Liver (tissue), 9 donors: ENCODE measurements around the gene CYFIP2. TPM values are rescaled to one million over a fixed set of nuclear protein-coding genes. Genes with fewer than 3 reads are reported as not detected.

Experiments used
- DNase-seq: peaks from one replicate; pipeline ENCODE4 v3.0.0-alpha.2; 2017; ENCODE audit warnings: low spot score
- H3K27ac ChIP-seq, 2 donors: one replicate each; pipeline ENCODE4 v1.7.0; 2013; ENCODE audit warnings: inconsistent platforms in 2 of 2, low read length in 2 of 2, control low read depth in 1 of 2, low read depth in 1 of 2, mild to moderate bottlenecking in 1 of 2
- H3K27me3 ChIP-seq, 4 donors: one replicate each; pipeline versions ENCODE4 v1.6.1 to v1.7.0; 2013; ENCODE audit warnings: low read length in 3 of 4, inconsistent platforms in 1 of 4, mild to moderate bottlenecking in 1 of 4, moderate library complexity in 1 of 4; ENCODE audit not compliant: control insufficient read depth in 4 of 4, insufficient read depth in 4 of 4
- H3K36me3 ChIP-seq, 4 donors: one replicate each; pipeline versions ENCODE4 v1.6.1 to v1.7.0; 2013; ENCODE audit warnings: low read length in 3 of 4, mild to moderate bottlenecking in 3 of 4, low read depth in 1 of 4, moderate library complexity in 1 of 4; ENCODE audit not compliant: control insufficient read depth in 4 of 4, insufficient read depth in 3 of 4
- H3K4me1 ChIP-seq, 4 donors: one replicate each; pipeline versions ENCODE4 v1.6.1 to v1.7.0; 2013; ENCODE audit warnings: low read length in 3 of 4, mild to moderate bottlenecking in 3 of 4, moderate library complexity in 1 of 4; ENCODE audit not compliant: control insufficient read depth in 4 of 4, insufficient read depth in 4 of 4
- H3K4me3 ChIP-seq, 3 donors: one replicate each; pipeline versions ENCODE4 v1.6.1 to v1.7.0; 2013; ENCODE audit warnings: low read length in 3 of 3, control low read depth in 1 of 3, low read depth in 1 of 3, mild to moderate bottlenecking in 1 of 3
- H3K9ac ChIP-seq, 2 donors: one replicate each; pipeline ENCODE4 v1.7.0; 2013; ENCODE audit warnings: low read length in 2 of 2, mild to moderate bottlenecking in 2 of 2, moderate library complexity in 2 of 2, control low read depth in 1 of 2, low read depth in 1 of 2
- H3K9me3 ChIP-seq, 4 donors: one replicate each; pipeline versions ENCODE4 v1.6.1 to v1.7.0; 2013; ENCODE audit warnings: low read length in 3 of 4; ENCODE audit not compliant: control insufficient read depth in 4 of 4
- ATF3 ChIP-seq: IDR thresholded peaks from 2 replicates; pipeline ENCODE4 v1.6.1; 2016; ENCODE audit warnings: antibody characterized with exemption
- CTCF ChIP-seq: fragments of 150-350 bp; IDR thresholded peaks from 2 replicates; pipeline ENCODE4 v1.5.1; 2017; ENCODE audit warnings: improper control_type of control experiment, low read depth, low read length; ENCODE audit not compliant: missing input control
- EGR1 ChIP-seq, 2 donors: IDR thresholded peaks; 2 replicates each; pipeline ENCODE4 v1.6.1; 2016 to 2018; ENCODE audit warnings: antibody characterized with exemption in 2 of 2, low read depth in 2 of 2
- GABPA ChIP-seq, 2 donors: IDR thresholded peaks in 1 of 2; conservative IDR thresholded peaks in 1 of 2; 2 replicates each; pipeline ENCODE4 v1.6.1; 2016; ENCODE audit warnings: antibody characterized with exemption in 2 of 2, mild to moderate bottlenecking in 1 of 2, moderate library complexity in 1 of 2
- HNF4G ChIP-seq: IDR thresholded peaks from 2 replicates; pipeline ENCODE4 v1.6.1; 2016; ENCODE audit warnings: antibody characterized with exemption
- MAX ChIP-seq: IDR thresholded peaks from 2 replicates; pipeline ENCODE4 v1.6.1; 2016; ENCODE audit warnings: antibody characterized with exemption
- RAD21 ChIP-seq, 2 donors: IDR thresholded peaks; 2 replicates each; pipeline ENCODE4 v1.6.1; 2016; ENCODE audit warnings: antibody characterized with exemption in 2 of 2, mild to moderate bottlenecking in 2 of 2
- REST ChIP-seq: IDR thresholded peaks from 2 replicates; pipeline ENCODE4 v1.6.1; 2016; ENCODE audit warnings: antibody characterized with exemption, mild to moderate bottlenecking
- SP1 ChIP-seq: IDR thresholded peaks from 2 replicates; pipeline ENCODE4 v1.6.1; 2018; ENCODE audit warnings: antibody characterized with exemption, mild to moderate bottlenecking
- ZBTB33 ChIP-seq: IDR thresholded peaks from 2 replicates; pipeline ENCODE4 v1.6.1; 2016; ENCODE audit warnings: antibody characterized with exemption
- WGBS: extraction: QIAGEN DNeasy Blood & Tissue Kit; methylation state at CpG from one replicate; pipeline ENCODE4 v1.1.7; 2013; 5-methylcytosine and 5-hydroxymethylcytosine counted together
- polyA plus RNA-seq, 2 donors: library from polyadenylated mRNA; stranded (reverse) in 1 of 2; unstranded in 1 of 2; fragments of 200-250 nt in 1 of 2; fragments of >200 nt in 1 of 2; fragmentation: Nextera tagmentation in 1 of 2; extraction: Ambion mirVana in 1 of 2; gene quantifications; one replicate each; pipeline versions ENCODE4 v1.2.1 to v1.2.3, GENCODE V29; 2013 to 2015
- total RNA-seq, 2 donors: library from RNA; depleted of rRNA; stranded (reverse); fragments of >200 nt; gene quantifications; one replicate each; pipeline ENCODE4 v1.2.3, GENCODE V29; 2014
- donor health status: healthy.
- donor health status: healthy.
- donor health status: healthy.
- donor health status: healthy.
- donor health status: healthy.

Gene CYFIP2
- total and polyA plus RNA-seq, 4 donors = 12.6 to 38.9 (median 28.2) TPM

GRCh38 chr5:157306692-157307471 is 41.0 kb downstream of the CYFIP2 start:
- H3K9me3 ChIP-seq = no peaks in the 10 kb centered on the region
- no peaks in the 10 kb centered on the region for H3K27me3 ChIP-seq
- no peak overlapping the region for H3K27ac ChIP-seq
- no peak overlapping the region for H3K4me3 ChIP-seq
- DNase-seq = no peak
- WGBS = 90% methylated on average over 10 of the region's 10 CpGs
- no peaks in the 10 kb centered on the region for H3K36me3 ChIP-seq
- no peak for TF ChIP-seq SP1
- no peak for TF ChIP-seq EGR1 (IDR thresholded peaks at IDR 0.05; ENCODE audit: low read depth in 2 of 2)
- no peak for TF ChIP-seq ZBTB33
- no peak for TF ChIP-seq HNF4G
- TF ChIP-seq RAD21 (IDR thresholded peaks at IDR 0.05) = no peak
- H3K4me1 ChIP-seq = no peaks in the 10 kb centered on the region
- no peak overlapping the region for H3K9ac ChIP-seq

- Histone ChIP-seq H3K27ac (no peak overlapping the region), H3K9me3 (no peaks in the 10 kb centered on the region), H3K27me3 (no peaks in the 10 kb centered on the region), H3K9ac (no peak overlapping the region), H3K4me3 (no peak overlapping the region), H3K36me3 (no peaks in the 10 kb centered on the region), H3K4me1 (no peaks in the 10 kb centered on the region)
- WGBS = 66% methylated on average over 8 of the region's 8 CpGs
- no peak for DNase-seq
- TF ChIP-seq REST (no peak), RAD21 (IDR thresholded peaks at IDR 0.05) (peak; percentile 54 to 67)
Observed at GRCh38 chr5:157308836-157309465, 43.0 kb downstream of the CYFIP2 start.

GRCh38 chr5:157309796-157310195 is 43.9 kb downstream of the CYFIP2 start:
- no peak for DNase-seq
- no peak overlapping the region for H3K9ac ChIP-seq
- H3K36me3 ChIP-seq = peaks cover 0 to 2% (median 1%) of the 10 kb centered on the region in 4 donors
- H3K9me3 ChIP-seq = no peaks in the 10 kb centered on the region
- H3K27me3 ChIP-seq = no peaks in the 10 kb centered on the region
- no peak overlapping the region for H3K27ac ChIP-seq
- H3K4me3 ChIP-seq = no peak overlapping the region
- TF ChIP-seq ATF3 (no peak), MAX (no peak), EGR1 (IDR thresholded peaks at IDR 0.05; ENCODE audit: low read depth in 2 of 2) (no peak), GABPA (IDR thresholded peaks at IDR 0.05 in 1 of 2, conservative IDR thresholded peaks at IDR 0.05 in 1 of 2) (no peak), REST (no peak), RAD21 (IDR thresholded peaks at IDR 0.05) (no peak), CTCF (no peak)
- 85% methylated on average over 14 of the region's 14 CpGs for WGBS
- no peaks in the 10 kb centered on the region for H3K4me1 ChIP-seq
